ENCODE measurements around the gene SEMA4D.
"Not testable (repeated sequence)": the region's sequence is repeated elsewhere in the genome, so short reads cannot be mapped to it uniquely, and the experiment has no call there.

The SEMA4D gene

DNA sequence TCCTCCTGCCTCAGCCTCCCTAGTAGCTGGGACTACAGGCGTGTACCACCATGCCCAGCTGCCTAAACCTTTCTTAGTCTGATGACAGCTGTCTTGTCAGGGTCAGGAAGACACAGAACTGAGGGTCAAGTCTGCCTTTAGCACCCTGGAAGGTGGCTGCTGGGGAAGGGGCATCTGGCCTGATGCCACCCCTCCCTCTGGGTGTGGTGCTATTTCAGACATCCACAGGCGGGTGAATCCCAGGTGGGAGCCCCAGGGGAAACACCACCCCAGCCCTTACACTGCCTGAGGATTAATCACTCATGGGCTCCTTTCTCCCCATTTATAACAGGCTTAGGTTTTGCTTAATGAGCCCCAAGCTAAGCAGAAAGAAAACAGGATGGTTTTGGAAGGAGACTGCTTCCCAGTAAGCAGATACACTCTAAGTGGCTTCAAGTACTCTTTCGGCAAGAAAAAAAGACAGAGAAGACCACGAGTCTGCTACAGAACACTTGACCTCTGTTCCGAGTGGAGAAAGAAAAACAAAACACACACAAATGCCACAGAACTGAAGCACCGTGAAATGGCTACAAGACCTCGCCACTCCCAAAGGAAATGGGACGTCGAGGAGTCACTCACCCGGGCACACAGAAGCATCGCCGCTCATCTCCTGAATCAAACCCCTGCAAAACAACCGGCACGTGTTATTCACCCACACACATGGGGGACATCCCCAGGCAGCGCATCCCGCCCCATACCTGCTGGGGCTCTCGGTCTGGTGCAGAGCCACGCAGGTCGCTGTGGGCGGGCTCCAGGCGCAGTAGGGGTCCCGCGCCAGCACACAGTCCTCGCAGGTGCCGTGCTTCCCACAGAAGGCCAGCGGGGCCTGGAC lies 117.2 kb downstream of the SEMA4D start:
- no peak for DNase-seq

DNA sequence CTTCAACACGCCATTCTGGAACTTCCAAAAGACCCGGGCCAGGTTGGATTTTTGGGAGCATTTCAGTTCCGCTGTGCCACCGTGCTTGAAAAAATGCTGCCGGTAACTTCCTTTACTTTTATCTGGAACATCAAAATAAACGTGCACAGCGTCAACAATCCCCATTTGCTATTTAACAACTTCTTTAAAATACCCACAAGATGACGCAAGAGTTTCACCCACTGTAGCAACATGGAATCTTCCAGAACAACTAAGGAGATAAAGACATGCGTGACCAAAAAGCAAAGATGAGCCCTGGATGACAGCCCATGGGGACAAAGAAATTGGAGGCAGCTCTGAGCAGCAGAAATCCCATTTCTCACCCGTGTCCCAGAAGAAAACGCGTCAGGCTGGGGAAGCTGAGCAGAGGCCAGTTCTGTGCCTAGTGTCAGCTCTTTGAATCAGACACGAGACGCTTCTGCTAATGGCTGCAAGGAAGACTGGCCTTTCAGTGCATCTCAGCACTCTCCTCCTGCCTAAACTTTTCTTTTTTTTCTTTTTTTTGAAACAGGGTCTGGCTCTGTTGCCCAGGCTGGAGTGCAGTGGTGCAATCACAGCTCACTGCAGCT lies 118.3 kb downstream of the SEMA4D start:
- no peak for DNase-seq

GRCh38 chr9:89379031-89379430 lies 118.9 kb downstream of the SEMA4D start:
- DNase-seq, result no peak

DNA sequence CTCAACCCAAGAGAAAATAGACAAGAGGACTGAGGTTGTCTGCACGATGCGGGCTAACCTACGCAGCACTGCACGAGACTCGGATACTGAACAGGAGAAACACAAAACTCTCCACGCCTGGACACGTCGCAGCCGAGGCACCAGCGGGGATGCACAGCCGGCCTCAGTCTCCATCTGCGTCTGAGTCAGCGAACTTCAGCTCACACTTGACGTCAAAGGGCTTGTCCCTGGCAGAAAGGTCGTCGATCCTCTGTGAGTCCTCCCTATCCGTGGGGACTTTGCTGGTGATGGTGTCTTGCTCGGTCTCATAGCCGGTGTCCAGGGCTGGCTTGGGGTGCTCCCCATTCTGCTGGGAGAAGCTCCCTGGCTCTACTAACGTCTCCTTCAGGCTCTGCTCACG lies 119.4 kb downstream of the SEMA4D start:
- no peak for DNase-seq

DNA sequence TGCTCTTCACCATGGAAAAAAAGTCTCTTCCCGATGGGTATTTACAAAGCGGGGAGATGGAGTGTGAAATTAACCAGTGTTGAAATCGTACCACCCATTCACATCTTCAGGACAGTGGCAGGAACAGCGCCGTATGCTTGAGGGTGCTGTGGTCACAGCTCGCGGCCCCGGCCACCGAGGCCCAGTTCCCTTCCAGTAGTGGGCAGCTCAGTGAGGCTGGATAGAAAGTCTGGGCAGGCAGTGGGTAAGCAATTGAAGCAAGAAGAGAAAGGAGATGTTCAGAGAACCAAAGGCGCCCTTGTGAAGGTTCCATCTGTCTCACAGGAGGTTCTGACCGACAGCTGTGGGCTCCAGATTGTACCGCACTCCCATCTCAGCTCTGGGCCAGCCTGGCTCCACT lies 120.5 kb downstream of the SEMA4D start:
- no peak for DNase-seq

DNA sequence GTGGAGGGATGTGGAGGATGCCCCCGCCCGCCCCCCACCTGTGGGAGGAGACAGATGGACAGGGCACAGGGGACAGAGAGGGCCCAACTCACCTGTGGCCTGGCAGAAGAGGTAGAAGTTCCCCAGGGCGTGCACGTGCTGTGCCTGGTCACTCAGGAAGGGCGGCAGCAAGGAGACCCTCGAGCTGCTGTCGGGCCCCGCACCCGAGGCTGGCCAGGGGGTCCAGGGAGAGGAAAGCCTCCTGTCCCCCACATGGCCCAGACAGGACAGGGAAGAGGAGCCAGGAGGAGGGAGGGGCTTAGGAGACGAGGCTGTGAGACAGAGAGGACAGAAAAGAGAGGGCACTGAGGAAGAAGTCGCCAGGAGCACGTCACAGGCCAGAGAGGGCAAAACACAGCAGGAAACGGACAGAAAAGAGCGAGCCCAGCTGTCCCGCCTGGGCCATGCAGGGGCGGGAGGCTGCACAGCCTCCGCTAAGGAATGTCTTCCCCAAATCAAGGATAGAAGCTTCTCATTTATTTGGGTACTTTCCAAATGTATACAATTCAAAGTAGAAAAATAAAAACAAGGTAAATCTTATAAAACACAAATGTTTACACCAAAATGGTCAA lies 121.1 kb downstream of the SEMA4D start:
- DNase-seq, result no peak

GRCh38 chr9:89376286-89376685 lies 121.6 kb downstream of the SEMA4D start:
- DNase-seq, result no peak

DNA sequence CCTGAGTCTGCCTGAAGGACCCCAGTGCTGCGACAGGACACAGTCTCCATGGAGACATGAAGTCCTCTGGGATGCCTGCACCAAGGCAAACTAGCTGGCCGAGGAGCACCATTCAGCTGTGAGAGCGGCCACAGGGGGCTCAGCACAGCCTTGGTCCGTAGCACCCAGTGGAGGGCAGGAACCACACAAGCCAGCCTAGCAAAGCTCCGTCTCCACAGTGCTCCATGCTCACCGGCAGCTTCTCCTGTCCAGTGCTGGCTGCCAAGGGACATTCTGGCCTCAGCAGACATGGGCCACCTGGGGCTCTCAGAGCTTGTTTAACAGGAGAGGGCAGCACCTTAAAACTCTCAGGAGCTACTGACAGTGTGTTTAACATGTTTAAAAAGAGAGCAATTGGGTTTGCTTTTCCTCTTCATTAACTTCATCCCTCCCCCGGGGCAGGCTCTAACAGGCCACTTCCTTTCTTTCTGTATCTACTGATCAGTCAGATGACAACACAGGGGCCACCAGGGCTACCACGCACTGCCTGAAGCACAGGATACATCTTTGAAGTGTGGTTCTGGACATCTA lies 122.6 kb downstream of the SEMA4D start:
- no peak for DNase-seq

- no peak for DNase-seq
These were observed 123.7 kb downstream of the SEMA4D start for GRCh38 chr9:89374176-89374575.

DNA sequence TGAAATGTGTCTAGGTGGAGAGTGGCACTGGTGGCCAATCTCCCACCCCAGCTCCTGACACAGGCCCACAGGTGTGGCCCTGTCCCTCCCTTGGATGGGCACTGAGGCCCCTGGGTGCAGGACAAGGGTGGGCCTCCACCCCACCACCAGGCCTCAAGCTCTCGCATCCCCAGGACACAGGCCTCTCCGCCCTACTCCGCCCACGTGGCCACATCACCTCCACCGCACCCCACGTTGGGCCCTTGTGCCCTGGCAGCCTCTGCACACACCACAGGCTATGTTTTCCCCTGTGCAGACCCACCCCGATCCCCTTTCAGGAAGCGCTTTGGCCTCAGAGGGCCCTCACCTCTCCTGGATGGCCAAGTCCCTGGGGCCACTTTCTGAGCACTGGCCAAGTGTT lies 124.9 kb downstream of the SEMA4D start:
- DNase-seq, result no peak

- DNase-seq, result no peak
These were observed 125.6 kb downstream of the SEMA4D start for GRCh38 chr9:89372230-89372816.

- DNase-seq, result not testable (repeated sequence)
These were observed 126.1 kb downstream of the SEMA4D start for GRCh38 chr9:89371791-89372190.

DNA sequence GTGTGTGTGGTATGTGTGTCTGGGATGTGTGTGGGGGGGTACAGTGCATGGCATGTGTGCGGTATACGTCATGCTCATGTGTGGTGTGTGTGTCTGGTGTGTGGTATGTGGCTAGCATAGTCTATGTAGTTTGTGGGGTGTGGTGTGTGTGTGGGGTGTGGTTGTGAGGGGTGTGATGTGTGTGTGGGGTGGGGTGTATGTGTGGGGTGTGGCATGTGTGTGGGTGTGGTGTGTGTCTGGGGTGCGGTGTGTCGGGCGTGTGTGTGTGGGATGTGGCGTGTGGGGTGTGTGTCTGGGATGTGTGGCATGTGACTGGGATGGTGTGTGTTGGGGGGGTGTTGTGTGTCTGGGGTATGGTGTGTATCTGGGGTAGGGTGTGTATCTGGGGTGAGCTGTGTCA lies 127.3 kb downstream of the SEMA4D start:
- DNase-seq, result no peak

- no peak for DNase-seq
These were observed 128.9 kb downstream of the SEMA4D start for GRCh38 chr9:89368978-89369377.

GRCh38 chr9:89368550-89368949 lies 129.4 kb downstream of the SEMA4D start:
- no peak for DNase-seq

- DNase-seq, result no peak
These were observed 130.0 kb downstream of the SEMA4D start for GRCh38 chr9:89367726-89368437.

DNA sequence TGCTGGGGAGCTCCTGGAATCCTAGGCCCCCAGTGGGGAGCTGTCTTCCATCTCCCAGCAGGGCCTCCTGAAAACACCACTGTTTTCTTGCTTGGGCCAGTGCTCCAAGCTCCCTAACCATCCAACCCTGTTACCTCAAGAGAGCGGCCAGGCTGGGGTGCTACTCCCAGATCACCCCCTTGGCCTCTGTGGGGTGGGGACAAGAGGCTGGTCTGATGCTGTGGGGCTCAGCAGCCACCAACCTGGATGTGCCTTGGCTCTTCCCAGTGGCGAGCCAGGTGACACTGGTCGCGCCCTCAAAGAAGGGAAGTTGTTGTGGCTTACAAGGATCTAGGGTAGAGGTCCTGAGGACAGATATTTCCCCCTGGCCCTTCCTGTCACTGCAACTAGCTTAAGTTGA lies 130.6 kb downstream of the SEMA4D start:
- DNase-seq, result no peak

- no peak for DNase-seq
These were observed 131.2 kb downstream of the SEMA4D start for GRCh38 chr9:89366711-89367110.

DNA sequence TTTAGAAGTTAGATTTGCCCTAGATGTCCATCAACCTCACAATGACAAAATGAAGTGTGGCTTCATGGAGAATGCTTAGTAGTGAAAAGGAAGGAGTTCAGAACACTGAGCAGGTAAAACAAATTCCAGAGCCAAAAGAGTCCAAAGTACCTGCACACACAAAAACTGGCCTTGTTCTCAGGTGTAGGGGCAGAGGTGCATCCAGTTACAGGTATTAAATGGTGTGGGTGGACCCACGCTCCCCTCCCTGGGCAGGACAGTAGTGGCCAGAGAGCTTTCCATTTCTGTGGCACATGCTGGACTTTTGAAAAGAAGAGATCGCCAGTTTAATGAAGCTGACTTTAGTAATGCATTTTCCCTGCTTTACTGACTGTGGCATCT lies 132.4 kb downstream of the SEMA4D start:
- DNase-seq, result no peak

DNA sequence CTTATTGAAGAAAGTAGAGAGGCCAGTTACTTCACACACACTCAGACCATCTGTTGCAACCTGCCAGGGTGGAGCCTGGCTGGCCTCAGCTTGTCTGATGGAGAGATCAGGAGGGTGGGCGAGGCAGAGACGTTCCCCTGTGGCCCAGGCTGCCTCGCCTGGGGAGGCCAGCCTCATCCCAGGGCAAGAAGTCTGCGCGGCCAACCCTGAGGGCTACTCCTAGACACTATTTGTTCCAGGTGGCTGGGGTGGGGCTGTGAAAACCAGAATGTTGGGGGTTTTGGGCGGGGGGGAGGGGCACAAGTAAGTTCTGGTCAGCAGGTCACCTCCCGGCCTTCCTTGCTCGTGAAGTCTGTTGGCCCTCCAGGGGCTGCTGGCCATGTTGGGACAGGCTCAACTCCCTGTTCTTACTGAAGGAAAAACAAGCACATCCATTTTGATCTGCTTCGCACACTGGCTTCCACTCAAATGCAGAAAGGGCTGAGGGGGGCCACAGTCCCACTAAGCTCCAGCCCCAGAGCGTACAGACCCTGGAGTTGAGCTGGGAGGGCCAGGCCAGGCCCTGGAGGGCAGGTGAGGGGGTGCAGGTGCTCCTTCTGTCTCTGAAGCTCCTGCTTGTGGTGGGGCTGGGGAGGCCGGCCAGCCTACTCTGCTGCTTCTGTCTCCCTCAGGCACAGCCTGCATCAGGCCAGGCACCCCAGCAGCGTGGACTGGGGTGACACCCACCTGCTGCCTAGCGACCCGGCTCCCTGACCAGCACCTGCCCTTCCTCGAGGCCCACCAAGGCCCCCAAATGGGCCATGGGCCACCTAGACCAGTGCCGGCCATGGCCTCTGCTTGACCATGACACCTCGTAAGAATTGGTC lies 133.0 kb downstream of the SEMA4D start:
- DNase-seq, result peak; percentile 14

DNA sequence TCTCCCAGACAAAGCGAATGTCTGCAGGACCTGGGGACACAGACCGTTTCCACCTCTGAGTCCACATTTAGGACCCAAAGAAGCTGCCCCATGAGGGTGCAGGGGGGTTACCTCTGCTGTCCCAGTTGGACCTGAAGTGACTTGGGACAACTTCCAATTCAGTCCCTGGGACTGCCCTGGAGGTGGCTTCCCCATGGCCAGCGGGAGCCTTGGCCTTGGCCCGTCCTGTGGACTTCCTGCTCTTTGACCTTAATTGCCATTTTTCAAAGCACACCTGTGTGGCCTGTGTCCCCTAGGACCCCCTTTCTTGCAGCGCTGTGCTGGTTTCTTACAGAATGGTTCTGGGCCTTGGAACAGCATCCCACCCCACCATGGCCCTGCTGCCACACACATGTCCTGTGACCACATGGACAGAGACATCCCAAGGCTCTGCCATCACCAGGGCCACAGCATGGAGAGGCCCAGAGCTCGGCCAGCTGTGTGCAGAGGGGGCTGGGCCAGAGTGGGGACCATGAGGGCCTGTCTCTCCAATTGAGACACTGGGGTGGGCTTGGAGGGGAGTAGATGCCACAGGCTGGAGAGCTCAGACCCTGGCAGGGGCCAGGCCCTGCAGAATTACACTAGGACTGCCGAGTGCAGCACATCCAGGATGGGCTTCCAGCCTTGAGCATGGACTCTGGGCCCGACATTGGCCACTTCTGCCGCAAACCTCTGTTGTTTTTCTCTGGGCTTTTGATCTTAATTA lies 133.8 kb downstream of the SEMA4D start:
- DNase-seq, result peak; percentile 13
